H9 (cell line): ENCODE results near the gene RNU7-1. TPM values are rescaled to one million over a fixed set of nuclear protein-coding genes. Genes with fewer than 3 reads are reported as not detected.

ENCODE experiments used
- DNase-seq: peaks from one replicate; pipeline ENCODE4 v3.0.0-alpha.2; 2017
- H2AFZ ChIP-seq: one replicate; pipeline ENCODE4 v1.6.1; 2013; ENCODE audit warnings: mild to moderate bottlenecking, low read length, control low read depth, moderate library complexity
- H2AK5ac ChIP-seq: 2 replicates; pipeline ENCODE4 v1.6.1; 2013; ENCODE audit warnings: low read length, control low read depth, mixed read lengths; ENCODE audit not compliant: insufficient read length
- H2BK120ac ChIP-seq: one replicate; pipeline ENCODE4 v1.6.1; 2013; ENCODE audit warnings: low read depth, mild to moderate bottlenecking, low read length, control low read depth, inconsistent platforms; ENCODE audit not compliant: poor library complexity, severe bottlenecking
- H2BK12ac ChIP-seq: 2 replicates; pipeline ENCODE4 v1.6.1; 2013; ENCODE audit warnings: low read length, control low read depth, mixed read lengths, low read depth; ENCODE audit not compliant: insufficient read length
- H2BK15ac ChIP-seq: 2 replicates; pipeline ENCODE4 v1.6.1; 2013; ENCODE audit warnings: low read depth, low read length, control low read depth
- H2BK20ac ChIP-seq: one replicate; pipeline ENCODE4 v1.6.1; 2013; ENCODE audit warnings: low read depth, mild to moderate bottlenecking, low read length, control low read depth, inconsistent platforms; ENCODE audit not compliant: poor library complexity, severe bottlenecking
- H2BK5ac ChIP-seq: 2 replicates; pipeline ENCODE4 v1.6.1; 2013; ENCODE audit warnings: low read length, control low read depth, mixed read lengths; ENCODE audit not compliant: insufficient read length
- H3K14ac ChIP-seq: 2 replicates; pipeline ENCODE4 v1.6.1; 2013; ENCODE audit warnings: low read length, control low read depth; ENCODE audit not compliant: insufficient read depth
- H3K18ac ChIP-seq: 2 replicates; pipeline ENCODE4 v1.6.1; 2013; ENCODE audit warnings: low read depth, mild to moderate bottlenecking, mixed read lengths, low read length, control low read depth; ENCODE audit not compliant: insufficient read length
- H3K23ac ChIP-seq: 2 replicates; pipeline ENCODE4 v1.6.1; 2013; ENCODE audit warnings: low read length, control low read depth, mixed read lengths, low read depth; ENCODE audit not compliant: insufficient read length
- H3K23me2 ChIP-seq: 2 replicates; pipeline ENCODE4 v1.6.1; 2013; ENCODE audit warnings: low read depth, mild to moderate bottlenecking, mixed read lengths, low read length, control low read depth; ENCODE audit not compliant: insufficient read length, poor library complexity, severe bottlenecking
- H3K27ac ChIP-seq: 2 replicates; pipeline ENCODE4 v1.5.1; 2013; ENCODE audit warnings: low read length, control low read depth, mixed read lengths, low read depth; ENCODE audit not compliant: insufficient read length
- H3K27me3 ChIP-seq: 2 replicates; pipeline ENCODE4 v1.6.1; 2013; ENCODE audit warnings: low read length, control low read depth, inconsistent platforms; ENCODE audit not compliant: insufficient read depth
- H3K4ac ChIP-seq: 2 replicates; pipeline ENCODE4 v1.6.1; 2013; ENCODE audit warnings: low read depth, mild to moderate bottlenecking, control low read depth, inconsistent platforms, low read length, moderate library complexity
- H3K4me1 ChIP-seq: 2 replicates; pipeline ENCODE4 v1.6.1; 2013; ENCODE audit warnings: low read length, control low read depth, inconsistent platforms; ENCODE audit not compliant: insufficient read depth
- H3K4me2 ChIP-seq: 2 replicates; pipeline ENCODE4 v1.6.1; 2013; ENCODE audit warnings: low read length, control low read depth, mixed read lengths; ENCODE audit not compliant: insufficient read length, insufficient read depth
- H3K56ac ChIP-seq: 2 replicates; pipeline ENCODE4 v1.6.1; 2013; ENCODE audit warnings: low read depth, mild to moderate bottlenecking, mixed read lengths, low read length, control low read depth; ENCODE audit not compliant: insufficient read length
- H3K79me1 ChIP-seq: 2 replicates; pipeline ENCODE4 v1.6.1; 2013; ENCODE audit warnings: low read depth, mild to moderate bottlenecking, moderate library complexity, low read length, control low read depth, inconsistent platforms; ENCODE audit not compliant: insufficient read depth, poor library complexity, severe bottlenecking
- H3K79me2 ChIP-seq: 2 replicates; pipeline ENCODE4 v1.6.1; 2013; ENCODE audit warnings: low read length, control low read depth, inconsistent platforms; ENCODE audit not compliant: insufficient read depth
- H3K9ac ChIP-seq: 2 replicates; pipeline ENCODE4 v1.6.1; 2013; ENCODE audit warnings: low read length, control low read depth, mixed read lengths; ENCODE audit not compliant: insufficient read length; ENCODE audit errors: extremely low read depth
- H3K9me3 ChIP-seq: one replicate; pipeline ENCODE4 v1.6.1; 2013; ENCODE audit warnings: low read depth, low read length, inconsistent platforms; ENCODE audit not compliant: control insufficient read depth
- H3T11ph ChIP-seq: one replicate; pipeline ENCODE4 v1.6.1; 2013; ENCODE audit warnings: mild to moderate bottlenecking, low read length, control low read depth, inconsistent platforms
- H4K20me1 ChIP-seq: one replicate; pipeline ENCODE4 v1.6.1; 2013; ENCODE audit not compliant: control insufficient read depth, insufficient read length, insufficient read depth
- H4K5ac ChIP-seq: 2 replicates; pipeline ENCODE4 v1.6.1; 2013; ENCODE audit warnings: low read depth, mild to moderate bottlenecking, mixed read lengths, low read length, control low read depth; ENCODE audit not compliant: insufficient read length
- H4K8ac ChIP-seq: replicated peaks from 2 replicates; pipeline ENCODE4 v1.6.1; 2013; ENCODE audit warnings: low read length, control low read depth, mixed read lengths, low read depth; ENCODE audit not compliant: insufficient read length
- H4K91ac ChIP-seq: 2 replicates; pipeline ENCODE4 v1.6.1; 2013; ENCODE audit warnings: low read depth, mild to moderate bottlenecking, moderate library complexity, mixed read lengths, low read length, control low read depth; ENCODE audit not compliant: insufficient read length
- H3K27ac Mint-ChIP-seq, 3 experiments: 2 replicates in 2 of 3; 3 replicates in 1 of 3; pipeline ENCODE4 v1.8.0; 2020 to 2021; ENCODE audit warnings: mixed read lengths in 3 of 3, mild to moderate bottlenecking in 1 of 3, moderate library complexity in 1 of 3
- H3K27me3 Mint-ChIP-seq: 2 replicates; pipeline ENCODE4 v1.8.0; 2021; ENCODE audit warnings: low read depth, mild to moderate bottlenecking, moderate library complexity, mixed read lengths
- H3K36me3 Mint-ChIP-seq, 3 experiments: 2 replicates in 2 of 3; 3 replicates in 1 of 3; pipeline ENCODE4 v1.8.0; 2020 to 2021; ENCODE audit warnings: low read depth in 3 of 3, mixed read lengths in 3 of 3; ENCODE audit not compliant: insufficient read depth in 1 of 3
- H3K4me1 Mint-ChIP-seq, 2 experiments: 2 replicates each; pipeline ENCODE4 v1.8.0; 2020; ENCODE audit warnings: mixed read lengths in 2 of 2
- H3K4me3 Mint-ChIP-seq, 2 experiments: 2 replicates in 1 of 2; 3 replicates in 1 of 2; pipeline ENCODE4 v1.8.0; 2020 to 2021; ENCODE audit warnings: mild to moderate bottlenecking in 2 of 2, mixed read lengths in 2 of 2, moderate library complexity in 1 of 2
- H3K9me3 Mint-ChIP-seq, 2 experiments: 2 replicates in 1 of 2; 3 replicates in 1 of 2; pipeline ENCODE4 v1.8.0; 2020; ENCODE audit warnings: mild to moderate bottlenecking in 2 of 2, mixed read lengths in 2 of 2, moderate library complexity in 1 of 2
- WGBS: extraction: QIAGEN DNeasy Blood & Tissue Kit; methylation state at CpG from one replicate; pipeline ENCODE4 v1.1.7; 2013; ENCODE audit warnings: missing lambda C conversion rate, low lambda C conversion rate, mixed read lengths; ENCODE audit not compliant: insufficient read length; ENCODE audit errors: extremely low coverage; 5-methylcytosine and 5-hydroxymethylcytosine counted together
- total RNA-seq: library from RNA; stranded (reverse); gene quantifications from 2 replicates; pipeline ENCODE4 v1.2.1, GENCODE V29; 2021
- TF ChIP-seq, protein P1 (sequence below): fragments of 200-600 bp; sonication (generic); conservative IDR thresholded peaks from 3 replicates; pipeline ENCODE4 v1.8.0; 2021; ENCODE audit warnings: antibody characterized with exemption, mild to moderate bottlenecking

RNU7-1 gene
- total RNA-seq, 1 experiment from 2014 or later = not detected

DNA sequence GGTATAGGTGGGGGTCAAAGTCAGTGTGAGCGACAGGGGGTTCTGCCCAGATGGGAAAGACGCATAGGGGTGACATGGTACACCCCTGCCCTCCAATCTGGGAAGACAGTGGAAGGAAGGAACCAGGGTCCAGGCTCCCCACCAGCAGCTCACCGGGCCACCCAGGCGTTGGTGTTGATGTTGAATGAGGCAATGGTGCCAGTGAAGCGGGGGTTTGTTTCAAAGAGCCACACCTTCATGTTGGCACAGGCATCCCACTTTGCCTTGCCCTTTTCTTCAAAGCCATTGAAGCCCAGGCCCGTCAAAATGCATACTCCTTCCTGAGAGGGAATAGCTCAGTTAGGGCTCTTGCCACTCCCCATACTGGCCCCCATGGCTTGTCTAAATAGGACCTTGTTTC is 34.6 kb downstream of the RNU7-1 start:
- Mint-ChIP-seq H3K27ac (peak overlapping the region in 1 of 3 experiments; percentile 91; a peak in 2 of 7 replicates), H3K4me1 (peaks cover 3 to 10% of the 10 kb centered on the region in 2 experiments), H3K36me3 (peaks cover 30 to 84% (median 83%) of the 10 kb centered on the region in 3 experiments; a peak in 6 of 7 replicates), H3K9me3 (no peaks in the 10 kb centered on the region), H3K27me3 (no peaks in the 10 kb centered on the region; the same call in 1 of the 2 replicates), H3K4me3 (no peak overlapping the region)
- Histone ChIP-seq H2AFZ (no peak overlapping the region), H4K5ac (no peak overlapping the region), H3K27ac (no peak overlapping the region), H2BK12ac (no peak overlapping the region), H2BK120ac (no peak overlapping the region), H3K4me2 (no peak overlapping the region), H2BK5ac (no peak overlapping the region), H3K23ac (no peak overlapping the region), H4K20me1 (no peaks in the 10 kb centered on the region), H3K79me2 (no peaks in the 10 kb centered on the region), H3K4me1 (no peaks in the 10 kb centered on the region; the same call in 1 of the 2 replicates), H2AK5ac (no peak overlapping the region), H3K56ac (no peak overlapping the region), H4K8ac (no peak overlapping the region), H2BK20ac (no peak overlapping the region), H3K79me1 (no peaks in the 10 kb centered on the region), H3K14ac (no peak overlapping the region), H2BK15ac (no peak overlapping the region), H3K9me3 (no peaks in the 10 kb centered on the region), H4K91ac (no peak overlapping the region), H3K23me2 (no peaks in the 10 kb centered on the region), H3T11ph (no peak overlapping the region), H3K4ac (no peak overlapping the region), H3K18ac (no peak overlapping the region), H3K27me3 (no peaks in the 10 kb centered on the region), H3K9ac (no peak overlapping the region)
- WGBS = no CpG with 5 or more reads among the region's 6 CpGs
- TF ChIP-seq, protein P1, sequence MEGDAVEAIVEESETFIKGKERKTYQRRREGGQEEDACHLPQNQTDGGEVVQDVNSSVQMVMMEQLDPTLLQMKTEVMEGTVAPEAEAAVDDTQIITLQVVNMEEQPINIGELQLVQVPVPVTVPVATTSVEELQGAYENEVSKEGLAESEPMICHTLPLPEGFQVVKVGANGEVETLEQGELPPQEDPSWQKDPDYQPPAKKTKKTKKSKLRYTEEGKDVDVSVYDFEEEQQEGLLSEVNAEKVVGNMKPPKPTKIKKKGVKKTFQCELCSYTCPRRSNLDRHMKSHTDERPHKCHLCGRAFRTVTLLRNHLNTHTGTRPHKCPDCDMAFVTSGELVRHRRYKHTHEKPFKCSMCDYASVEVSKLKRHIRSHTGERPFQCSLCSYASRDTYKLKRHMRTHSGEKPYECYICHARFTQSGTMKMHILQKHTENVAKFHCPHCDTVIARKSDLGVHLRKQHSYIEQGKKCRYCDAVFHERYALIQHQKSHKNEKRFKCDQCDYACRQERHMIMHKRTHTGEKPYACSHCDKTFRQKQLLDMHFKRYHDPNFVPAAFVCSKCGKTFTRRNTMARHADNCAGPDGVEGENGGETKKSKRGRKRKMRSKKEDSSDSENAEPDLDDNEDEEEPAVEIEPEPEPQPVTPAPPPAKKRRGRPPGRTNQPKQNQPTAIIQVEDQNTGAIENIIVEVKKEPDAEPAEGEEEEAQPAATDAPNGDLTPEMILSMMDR = no peak
- no peak for DNase-seq
